Testis (tissue), 2 donors: ENCODE results near the gene CDK7.

ENCODE experiments used
- POLR2A ChIP-seq: fragments of 450-650 bp; IDR thresholded peaks from one replicate; pipeline ENCODE4 v1.6.1; 2017; ENCODE audit warnings: antibody characterized with exemption, mild to moderate bottlenecking, moderate library complexity
- TF ChIP-seq, protein P1 (sequence below), 3 experiments: fragments of 450-650 bp in 2 of 3; fragments of 200-600 bp in 1 of 3; sonication (generic) in 1 of 3; IDR thresholded peaks; one replicate each; pipeline ENCODE4 v1.5.1; 2016 to 2019; ENCODE audit warnings: antibody characterized with exemption in 3 of 3, mild to moderate bottlenecking in 2 of 3, moderate library complexity in 1 of 3

DNA sequence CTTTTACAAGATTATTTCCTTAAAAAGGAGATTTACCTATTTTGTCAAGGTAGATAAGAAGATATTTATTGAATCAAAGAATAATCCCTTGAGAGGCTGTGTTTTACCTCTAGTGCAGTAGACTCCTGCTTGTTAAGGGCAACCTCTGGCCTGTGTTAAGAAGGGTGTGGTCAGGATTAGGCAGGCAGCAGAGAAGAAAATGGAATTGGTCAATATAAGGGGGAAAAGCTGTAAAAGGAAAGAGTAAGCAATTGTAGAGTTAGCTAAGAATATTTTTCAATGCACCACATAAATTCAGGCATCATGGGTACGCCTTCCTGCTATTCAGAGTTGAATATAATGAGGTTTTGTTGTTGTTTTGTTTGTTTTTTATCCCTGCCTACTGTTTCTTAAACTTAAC is 91.7 kb downstream of the CDK7 start:
- TF ChIP-seq POLR2A: no peak
- TF ChIP-seq, protein P1, sequence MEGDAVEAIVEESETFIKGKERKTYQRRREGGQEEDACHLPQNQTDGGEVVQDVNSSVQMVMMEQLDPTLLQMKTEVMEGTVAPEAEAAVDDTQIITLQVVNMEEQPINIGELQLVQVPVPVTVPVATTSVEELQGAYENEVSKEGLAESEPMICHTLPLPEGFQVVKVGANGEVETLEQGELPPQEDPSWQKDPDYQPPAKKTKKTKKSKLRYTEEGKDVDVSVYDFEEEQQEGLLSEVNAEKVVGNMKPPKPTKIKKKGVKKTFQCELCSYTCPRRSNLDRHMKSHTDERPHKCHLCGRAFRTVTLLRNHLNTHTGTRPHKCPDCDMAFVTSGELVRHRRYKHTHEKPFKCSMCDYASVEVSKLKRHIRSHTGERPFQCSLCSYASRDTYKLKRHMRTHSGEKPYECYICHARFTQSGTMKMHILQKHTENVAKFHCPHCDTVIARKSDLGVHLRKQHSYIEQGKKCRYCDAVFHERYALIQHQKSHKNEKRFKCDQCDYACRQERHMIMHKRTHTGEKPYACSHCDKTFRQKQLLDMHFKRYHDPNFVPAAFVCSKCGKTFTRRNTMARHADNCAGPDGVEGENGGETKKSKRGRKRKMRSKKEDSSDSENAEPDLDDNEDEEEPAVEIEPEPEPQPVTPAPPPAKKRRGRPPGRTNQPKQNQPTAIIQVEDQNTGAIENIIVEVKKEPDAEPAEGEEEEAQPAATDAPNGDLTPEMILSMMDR (IDR thresholded peaks at IDR 0.05): no peak
